GM23338 (cell line): ENCODE results near the gene HERC4.

ENCODE experiments used
- CREB1 ChIP-seq: fragments of 250-450 bp; sonication (Bioruptor Pico); IDR thresholded peaks from 2 replicates; pipeline ENCODE4 v1.5.0; 2020; ENCODE audit warnings: low read depth, mild to moderate bottlenecking, moderate library complexity
- CTCF ChIP-seq, 2 experiments: fragments of 200-600 bp in 1 of 2; sonication (generic) in 1 of 2; conservative IDR thresholded peaks; 2 replicates each; pipeline versions ENCODE4 v1.5.1 to v1.6.1; 2016 to 2017; ENCODE audit warnings: antibody characterized with exemption in 2 of 2, low read depth in 2 of 2, mild to moderate bottlenecking in 2 of 2, moderate library complexity in 1 of 2
- ETS1 ChIP-seq: IDR thresholded peaks from 2 replicates; pipeline ENCODE4 v1.6.1; 2016; ENCODE audit warnings: antibody characterized with exemption
- EZH2 ChIP-seq: fragments of 200-600 bp; sonication (generic); IDR thresholded peaks from one replicate; pipeline ENCODE4 v1.8.0; 2017; ENCODE audit warnings: antibody characterized with exemption, mild to moderate bottlenecking, low read depth; ENCODE audit not compliant: unreplicated experiment
- EZH2phosphoT487 ChIP-seq: fragments of 200-600 bp; sonication (generic); IDR thresholded peaks from one replicate; pipeline ENCODE4 v1.8.1; 2018; ENCODE audit warnings: antibody characterized with exemption; ENCODE audit not compliant: unreplicated experiment
- JUNB ChIP-seq: IDR thresholded peaks from one replicate; pipeline ENCODE4 v1.6.1; 2016; ENCODE audit warnings: antibody characterized with exemption; ENCODE audit not compliant: unreplicated experiment
- NANOG ChIP-seq: IDR thresholded peaks from 2 replicates; pipeline ENCODE4 v1.6.1; 2016; ENCODE audit warnings: antibody characterized with exemption, borderline replicate concordance
- POLR2AphosphoS5 ChIP-seq: IDR thresholded peaks from 2 replicates; pipeline ENCODE4 v1.6.1; 2016; ENCODE audit warnings: antibody characterized with exemption, low read depth
- STAT1 ChIP-seq: IDR thresholded peaks from one replicate; pipeline ENCODE4 v1.6.1; 2016; ENCODE audit warnings: antibody characterized with exemption; ENCODE audit not compliant: unreplicated experiment
- ZNF114 ChIP-seq: fragments of 250-450 bp; sonication (Bioruptor Pico); IDR thresholded peaks from 2 replicates; pipeline ENCODE4 v1.5.0; 2020; ENCODE audit warnings: mild to moderate bottlenecking, moderate library complexity
- ZNF331 ChIP-seq: fragments of 250-450 bp; sonication (Bioruptor Pico); IDR thresholded peaks from 2 replicates; pipeline ENCODE4 v1.5.0; 2020; ENCODE audit warnings: low read depth, mild to moderate bottlenecking, moderate library complexity
- ZNF462 ChIP-seq: fragments of 250-450 bp; sonication (Bioruptor Pico); IDR thresholded peaks from 2 replicates; pipeline ENCODE4 v1.5.0; 2020; ENCODE audit warnings: mild to moderate bottlenecking, moderate library complexity
- TF ChIP-seq, protein P1 (sequence below): IDR thresholded peaks from one replicate; pipeline ENCODE4 v1.6.1; 2018; ENCODE audit warnings: antibody characterized with exemption; ENCODE audit not compliant: unreplicated experiment

- no peak for TF ChIP-seq POLR2AphosphoS5
- no peak for TF ChIP-seq CTCF (conservative IDR thresholded peaks at IDR 0.05; ENCODE audit: low read depth in 2 of 2)
- no peak for TF ChIP-seq EZH2
- no peak for TF ChIP-seq EZH2phosphoT487
- TF ChIP-seq ZNF331: no peak
- TF ChIP-seq, protein P1, sequence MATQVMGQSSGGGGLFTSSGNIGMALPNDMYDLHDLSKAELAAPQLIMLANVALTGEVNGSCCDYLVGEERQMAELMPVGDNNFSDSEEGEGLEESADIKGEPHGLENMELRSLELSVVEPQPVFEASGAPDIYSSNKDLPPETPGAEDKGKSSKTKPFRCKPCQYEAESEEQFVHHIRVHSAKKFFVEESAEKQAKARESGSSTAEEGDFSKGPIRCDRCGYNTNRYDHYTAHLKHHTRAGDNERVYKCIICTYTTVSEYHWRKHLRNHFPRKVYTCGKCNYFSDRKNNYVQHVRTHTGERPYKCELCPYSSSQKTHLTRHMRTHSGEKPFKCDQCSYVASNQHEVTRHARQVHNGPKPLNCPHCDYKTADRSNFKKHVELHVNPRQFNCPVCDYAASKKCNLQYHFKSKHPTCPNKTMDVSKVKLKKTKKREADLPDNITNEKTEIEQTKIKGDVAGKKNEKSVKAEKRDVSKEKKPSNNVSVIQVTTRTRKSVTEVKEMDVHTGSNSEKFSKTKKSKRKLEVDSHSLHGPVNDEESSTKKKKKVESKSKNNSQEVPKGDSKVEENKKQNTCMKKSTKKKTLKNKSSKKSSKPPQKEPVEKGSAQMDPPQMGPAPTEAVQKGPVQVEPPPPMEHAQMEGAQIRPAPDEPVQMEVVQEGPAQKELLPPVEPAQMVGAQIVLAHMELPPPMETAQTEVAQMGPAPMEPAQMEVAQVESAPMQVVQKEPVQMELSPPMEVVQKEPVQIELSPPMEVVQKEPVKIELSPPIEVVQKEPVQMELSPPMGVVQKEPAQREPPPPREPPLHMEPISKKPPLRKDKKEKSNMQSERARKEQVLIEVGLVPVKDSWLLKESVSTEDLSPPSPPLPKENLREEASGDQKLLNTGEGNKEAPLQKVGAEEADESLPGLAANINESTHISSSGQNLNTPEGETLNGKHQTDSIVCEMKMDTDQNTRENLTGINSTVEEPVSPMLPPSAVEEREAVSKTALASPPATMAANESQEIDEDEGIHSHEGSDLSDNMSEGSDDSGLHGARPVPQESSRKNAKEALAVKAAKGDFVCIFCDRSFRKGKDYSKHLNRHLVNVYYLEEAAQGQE: no peak
- TF ChIP-seq CREB1 (CRISPR knock-in tag): no peak
- no peak for TF ChIP-seq JUNB
- no peak for TF ChIP-seq STAT1
- no peak for TF ChIP-seq ZNF114
- TF ChIP-seq ZNF462 (CRISPR knock-in tag): no peak
- TF ChIP-seq ETS1: no peak
- TF ChIP-seq NANOG: no peak
These were observed 103.8 kb downstream of the HERC4 start for GRCh38 chr10:67971311-67971710.
